ENCODE results near the gene MMADHC. TPM values are rescaled to one million over a fixed set of nuclear protein-coding genes. Genes with fewer than 3 reads are reported as not detected.

Gene MMADHC
- total RNA-seq, 1 experiment from 2014 or later, result 126 TPM

GRCh38 chr2:149526689-149527088 lies 60.9 kb downstream of the MMADHC start:
- TF ChIP-seq ATF3 (CRISPR knock-in tag; conservative IDR thresholded peaks at IDR 0.05) (no peak), ZNF138 (CRISPR knock-in tag; conservative IDR thresholded peaks at IDR 0.05) (no peak), HMGA2 (CRISPR knock-in tag; IDR thresholded peaks at IDR 0.05) (no peak), NFATC4 (CRISPR knock-in tag; IDR thresholded peaks at IDR 0.05) (no peak), ATF1 (CRISPR knock-in tag; IDR thresholded peaks at IDR 0.05) (no peak), KAT7 (CRISPR knock-in tag; IDR thresholded peaks at IDR 0.05; ENCODE audit: borderline replicate concordance) (no peak), CDX4 (CRISPR knock-in tag; IDR thresholded peaks at IDR 0.05; ENCODE audit: borderline replicate concordance) (no peak), GTF2I (CRISPR knock-in tag; conservative IDR thresholded peaks at IDR 0.05) (no peak)
- no peaks in the 10 kb centered on the region for H3K36me3 Mint-ChIP-seq
- no peak overlapping the region for H3K27ac Mint-ChIP-seq

GRCh38 chr2:149525323-149525722 lies 62.3 kb downstream of the MMADHC start:
- Mint-ChIP-seq H3K4me3 (no peak overlapping the region), H3K9me3 (peaks cover 33% of the 10 kb centered on the region), H3K36me3 (no peaks in the 10 kb centered on the region), H3K27ac (no peak overlapping the region), H3K27me3 (ENCODE audit: low read depth) (peaks cover 14% of the 10 kb centered on the region), H3K4me1 (0 out of 2 replicates have a peak, but pooled peaks cover 3% of the 10 kb centered on the region)
- CTCF ChIA-PET, result no interaction called here
- POLR2A ChIA-PET, result no interaction called here
- ATAC-seq, result no peak
- TF ChIP-seq ZNF263 (CRISPR knock-in tag; IDR thresholded peaks at IDR 0.05; ENCODE audit: low read depth), result no peak
- TF ChIP-seq EMX1 (CRISPR knock-in tag; IDR thresholded peaks at IDR 0.05), result no peak
- no peak for TF ChIP-seq ZNF532 (CRISPR knock-in tag; IDR thresholded peaks at IDR 0.05; ENCODE audit: borderline replicate concordance)
- TF ChIP-seq SMAD4 (CRISPR knock-in tag; IDR thresholded peaks at IDR 0.05), result no peak
- no peak for TF ChIP-seq ARID4B (CRISPR knock-in tag; IDR thresholded peaks at IDR 0.05; ENCODE audit: borderline replicate concordance)
- no peak for TF ChIP-seq FOXK1 (CRISPR knock-in tag; IDR thresholded peaks at IDR 0.05)
- TF ChIP-seq ZBTB21 (CRISPR knock-in tag; IDR thresholded peaks at IDR 0.05; ENCODE audit: borderline replicate concordance), result no peak
- TF ChIP-seq MLX (CRISPR knock-in tag; IDR thresholded peaks at IDR 0.05), result no peak
- TF ChIP-seq IRF2 (CRISPR knock-in tag; IDR thresholded peaks at IDR 0.05; ENCODE audit: borderline replicate concordance, low read depth), result no peak
- no peak for TF ChIP-seq ZSCAN18 (CRISPR knock-in tag; IDR thresholded peaks at IDR 0.05)
- TF ChIP-seq HMGA2 (CRISPR knock-in tag; IDR thresholded peaks at IDR 0.05), result no peak
- TF ChIP-seq ATF2 (CRISPR knock-in tag; IDR thresholded peaks at IDR 0.05; ENCODE audit: borderline replicate concordance, low read depth), result no peak
- DNase-seq (ENCODE audit: low spot score), result no peak

More at GRCh38 chr2:149526689-149527088, 60.9 kb downstream of the MMADHC start:
- ATAC-seq, result no peak
- CTCF ChIA-PET, result no interaction called here
- DNase-seq (ENCODE audit: low spot score), result no peak
- Mint-ChIP-seq H3K4me1 (0 out of 2 replicates have a peak, but pooled peaks cover 3% of the 10 kb centered on the region), H3K4me3 (no peak overlapping the region), H3K27me3 (ENCODE audit: low read depth) (peaks cover 4% of the 10 kb centered on the region; the same call in 1 of the 2 replicates), H3K9me3 (peaks cover 25% of the 10 kb centered on the region)
- POLR2A ChIA-PET, result no interaction called here

Measured in WTC11 (cell line).